ENCODE measurements around the gene CALB2.

DNA sequence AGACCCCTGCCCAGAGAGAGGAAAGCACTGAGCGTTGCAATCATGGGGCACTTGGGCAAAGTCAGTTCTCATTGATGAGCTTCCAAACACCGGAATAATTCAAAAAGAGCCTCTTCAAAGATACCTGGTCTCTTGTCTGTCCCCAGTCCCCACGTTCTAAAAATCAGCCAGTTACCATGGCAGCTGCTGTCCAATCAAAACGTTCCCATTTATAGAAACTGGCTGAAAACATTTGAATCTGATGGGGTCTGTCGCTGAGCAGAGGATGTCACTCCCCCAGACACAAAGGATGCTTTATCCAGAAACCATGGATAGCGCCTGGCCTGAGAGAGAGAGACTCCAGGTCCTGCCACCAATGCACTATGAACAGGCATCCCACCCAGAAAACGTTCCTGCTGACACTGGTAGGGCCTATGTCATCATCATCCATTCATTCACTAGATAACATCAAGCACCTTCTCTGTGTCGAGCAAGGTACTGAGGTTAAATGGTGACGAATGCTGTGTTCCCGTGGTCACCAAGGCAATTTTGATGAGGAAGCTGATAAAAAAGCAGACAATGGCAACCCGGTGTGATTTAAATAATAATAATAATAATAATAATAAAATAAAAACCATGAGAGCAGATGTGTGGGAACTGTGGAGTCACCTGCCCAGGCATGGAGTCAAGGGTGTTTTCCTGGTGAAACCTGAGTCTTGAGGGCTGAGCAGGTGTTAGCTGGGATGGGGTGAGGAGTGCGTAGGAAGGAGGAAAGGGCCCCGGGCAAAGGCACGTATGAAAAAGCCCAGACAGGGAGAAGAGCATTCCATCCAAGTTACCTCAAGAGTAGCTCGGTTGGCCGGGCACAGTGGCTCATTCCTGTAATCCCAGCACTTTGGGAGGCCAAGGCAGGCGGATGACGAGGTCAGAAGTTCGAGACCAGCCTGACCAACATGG lies 19.0 kb upstream of the CALB2 start:
- TF ChIP-seq, protein P1, sequence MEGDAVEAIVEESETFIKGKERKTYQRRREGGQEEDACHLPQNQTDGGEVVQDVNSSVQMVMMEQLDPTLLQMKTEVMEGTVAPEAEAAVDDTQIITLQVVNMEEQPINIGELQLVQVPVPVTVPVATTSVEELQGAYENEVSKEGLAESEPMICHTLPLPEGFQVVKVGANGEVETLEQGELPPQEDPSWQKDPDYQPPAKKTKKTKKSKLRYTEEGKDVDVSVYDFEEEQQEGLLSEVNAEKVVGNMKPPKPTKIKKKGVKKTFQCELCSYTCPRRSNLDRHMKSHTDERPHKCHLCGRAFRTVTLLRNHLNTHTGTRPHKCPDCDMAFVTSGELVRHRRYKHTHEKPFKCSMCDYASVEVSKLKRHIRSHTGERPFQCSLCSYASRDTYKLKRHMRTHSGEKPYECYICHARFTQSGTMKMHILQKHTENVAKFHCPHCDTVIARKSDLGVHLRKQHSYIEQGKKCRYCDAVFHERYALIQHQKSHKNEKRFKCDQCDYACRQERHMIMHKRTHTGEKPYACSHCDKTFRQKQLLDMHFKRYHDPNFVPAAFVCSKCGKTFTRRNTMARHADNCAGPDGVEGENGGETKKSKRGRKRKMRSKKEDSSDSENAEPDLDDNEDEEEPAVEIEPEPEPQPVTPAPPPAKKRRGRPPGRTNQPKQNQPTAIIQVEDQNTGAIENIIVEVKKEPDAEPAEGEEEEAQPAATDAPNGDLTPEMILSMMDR (IDR thresholded peaks at IDR 0.05) = no peak
- TF ChIP-seq POLR2A (IDR thresholded peaks at IDR 0.05) = no peak

All from body of pancreas (tissue), 4 donors.